GM12878 (cell line): Measurements from ENCODE around the gene ARHGEF10L. TPM values are rescaled to one million over a fixed set of nuclear protein-coding genes. Genes with fewer than 3 reads are reported as not detected.

Source experiments
- ATAC-seq: fragments of 200-7000 bp; cut with Tn5 transposase; 3 replicates; pipeline ENCODE4 v1.9.1; 2020; ENCODE audit warnings: mild to moderate bottlenecking, moderate library complexity
- BruUV-seq: library from RNA; stranded (reverse); fragments of 400-500 nt; replicated peaks from 2 replicates; lab custom pipeline; 2021; lab: Mats Ljungman, UMichigan
- CTCF ChIA-PET: fragments of 300-600 bp; sonication (Branson Sonifier 250); formaldehyde crosslinking; extraction: SDS; loops from one replicate; lab custom pipeline; 2021; ENCODE audit warnings: inconsistent platforms; lab: Yijun Ruan, JAX
- POLR2A ChIA-PET: fragments of 350-600 bp; formaldehyde crosslinking; extraction: SDS; loops from one replicate; lab custom pipeline; 2021; ENCODE audit warnings: inconsistent platforms; lab: Charles Lee
- RAD21 ChIA-PET: fragments of 300-600 bp; sonication (Branson Sonifier 250); formaldehyde crosslinking; loops from one replicate; lab custom pipeline; 2023; ENCODE audit warnings: antibody characterized with exemption; ENCODE audit not compliant: unreplicated experiment; lab: Charles Lee
- SMC1A ChIA-PET: fragments of 300-600 bp; sonication (Branson Sonifier 250); formaldehyde crosslinking; loops from one replicate; lab custom pipeline; 2023; ENCODE audit not compliant: unreplicated experiment, uncharacterized antibody; lab: Charles Lee
- DNase-seq: peaks from one replicate; pipeline ENCODE4 v3.0.0-alpha.2; 2011; ENCODE audit warnings: low read depth, low spot score
- FAIRE-seq: peaks from 3 replicates; lab custom pipeline; 2011; peaks lifted over from hg19 to GRCh38; lab: Jason Lieb, UNC
- H2AFZ ChIP-seq: 2 replicates; pipeline ENCODE4 v1.6.0; 2011; ENCODE audit warnings: low read depth, low read length, control low read depth; ENCODE audit not compliant: control insufficient read depth
- H3K27ac ChIP-seq: 2 replicates; pipeline ENCODE4 v1.5.1; 2011; ENCODE audit warnings: control low read depth; ENCODE audit not compliant: control insufficient read depth, insufficient read depth
- H3K27me3 ChIP-seq, 2 experiments: replicated peaks in 1 of 2; 2 replicates each; pipeline versions ENCODE4 v1.6.0 to v1.6.1; 2011; ENCODE audit warnings: low read length in 1 of 2; ENCODE audit not compliant: control insufficient read depth in 2 of 2, insufficient read depth in 2 of 2
- H3K36me3 ChIP-seq, 2 experiments: 2 replicates each; pipeline ENCODE4 v1.5.1; 2011; ENCODE audit warnings: low read length in 1 of 2; ENCODE audit not compliant: control insufficient read depth in 2 of 2, insufficient read depth in 2 of 2
- H3K4me1 ChIP-seq: 2 replicates; pipeline ENCODE4 v1.6.1; 2011; ENCODE audit warnings: mild to moderate bottlenecking, low read length, moderate library complexity, mixed read lengths; ENCODE audit not compliant: control insufficient read depth, insufficient read depth
- H3K4me2 ChIP-seq: 2 replicates; pipeline ENCODE4 v1.6.0; 2011; ENCODE audit warnings: control low read depth; ENCODE audit not compliant: control insufficient read depth, insufficient read depth
- H3K4me3 ChIP-seq: fragments of 200-600 bp; sonication (generic); 2 replicates; pipeline ENCODE4 v1.5.1; 2016
- H3K79me2 ChIP-seq: 2 replicates; pipeline ENCODE4 v1.6.0; 2011; ENCODE audit warnings: low read length; ENCODE audit not compliant: control insufficient read depth, insufficient read depth
- H3K9ac ChIP-seq: 2 replicates; pipeline ENCODE4 v1.8.0; 2011; ENCODE audit warnings: low read length, control low read depth, mixed read lengths; ENCODE audit not compliant: control insufficient read depth, insufficient read depth
- H3K9me3 ChIP-seq: replicated peaks from 3 replicates; pipeline ENCODE4 v1.5.1; 2011; ENCODE audit warnings: mild to moderate bottlenecking, low read length; ENCODE audit not compliant: control insufficient read depth, insufficient read depth
- H4K20me1 ChIP-seq: 2 replicates; pipeline ENCODE4 v1.6.0; 2011; ENCODE audit not compliant: control insufficient read depth, insufficient read depth
- NFIC ChIP-seq: IDR thresholded peaks from 2 replicates; pipeline ENCODE4 v1.6.1; 2012; ENCODE audit warnings: low read depth, mild to moderate bottlenecking, inconsistent platforms, low read length, moderate library complexity
- PML ChIP-seq: IDR thresholded peaks from 2 replicates; pipeline ENCODE4 v1.6.1; 2012; ENCODE audit warnings: low read length, inconsistent platforms
- RBBP5 ChIP-seq: fragments of 200-600 bp; sonication (generic); conservative IDR thresholded peaks from 2 replicates; pipeline ENCODE4 v1.6.1; 2016
- TAF1 ChIP-seq: IDR thresholded peaks from 2 replicates; pipeline ENCODE4 v1.6.1; 2011; ENCODE audit warnings: mild to moderate bottlenecking, low read depth, low read length, borderline replicate concordance
- USF2 ChIP-seq: IDR thresholded peaks from 2 replicates; pipeline ENCODE4 v1.6.1; 2011; ENCODE audit warnings: low read depth, low read length, improper control_type of control experiment, borderline replicate concordance
- ZNF274 ChIP-seq: IDR thresholded peaks from one replicate; pipeline ENCODE4 v1.8.0; 2011; ENCODE audit not compliant: insufficient read length, insufficient read depth
- WGBS: methylation state at CpG from one replicate; pipeline ENCODE4 v1.1.6; 2016; ENCODE audit warnings: low lambda C conversion rate; ENCODE audit not compliant: insufficient replicate concordance, insufficient coverage; ENCODE audit errors: missing lambda C conversion rate; 5-methylcytosine and 5-hydroxymethylcytosine counted together
- in situ Hi-C: fragments of 300-500 bp; cut with MboI; formaldehyde crosslinking; loops from 9 replicates; pipeline ENCODE4 v1.14.3; 2018; ENCODE audit warnings: mixed read lengths
- intact Hi-C: fragments of 100-400 bp; cut with micrococcal nuclease; formaldehyde crosslinking; loops from one replicate; pipeline ENCODE4 v1.14.2; 2022; ENCODE audit not compliant: unreplicated experiment
- polyA plus RNA-seq, 11 experiments: library from polyadenylated mRNA; depleted of rRNA in 4 of 11; unstranded in 6 of 11; stranded (reverse) in 5 of 11; fragments of >200 nt; fragmentation: Nextera tagmentation in 4 of 11; fragmentation: Illumina TruSeq in 1 of 11; extraction: Ambion mirVana in 4 of 11; extraction: Trizol in 1 of 11; gene quantifications; 1 replicate in 1 of 11; 2 replicates in 10 of 11; pipeline versions ENCODE4 v1.2.1 to v1.2.3, GENCODE V29; 2011 to 2016; ENCODE audit warnings: inconsistent platforms in 2 of 11, missing spikeins in 2 of 11, low read depth in 1 of 11
- total RNA-seq, 4 experiments: library from RNA; depleted of rRNA in 3 of 4; stranded (reverse); fragments of >200 nt in 3 of 4; fragmentation: Illumina TruSeq in 1 of 4; extraction: Trizol in 1 of 4; gene quantifications; 2 replicates each; pipeline versions ENCODE4 v1.2.1 to v1.2.3, GENCODE V29; 2013 to 2021
- TF ChIP-seq, protein P1 (sequence below): fragments of 150-350 bp; IDR thresholded peaks from 2 replicates; pipeline ENCODE4 v1.6.1; 2014; ENCODE audit warnings: mild to moderate bottlenecking, low read depth, low read length

Gene ARHGEF10L
- total and polyA plus RNA-seq, 10 of the 15 experiments (the other 5 are each of a cell fraction or from before 2014, with no cell fraction given): 0.05 to 0.94 (median 0.28) TPM; not detected in 2

- FAIRE-seq: no peak
- no peak for ATAC-seq
- Histone ChIP-seq H3K9me3 (no peaks in the 10 kb centered on the region), H2AFZ (no peak overlapping the region), H3K36me3 (no peaks in the 10 kb centered on the region), H3K4me2 (no peak overlapping the region), H3K27me3 (no peaks in the 10 kb centered on the region; a peak in 2 of 4 replicates), H3K4me3 (no peak overlapping the region), H4K20me1 (no peaks in the 10 kb centered on the region), H3K79me2 (no peaks in the 10 kb centered on the region), H3K27ac (no peak overlapping the region), H3K9ac (no peak overlapping the region), H3K4me1 (no peaks in the 10 kb centered on the region)
- intact Hi-C loops: no loop called here
- no peak for DNase-seq
- CTCF ChIA-PET: no interaction called here
- in situ Hi-C loops: no loop called here
- POLR2A ChIA-PET: no interaction called here
- no TSS peak for BruUV-seq
- RAD21 ChIA-PET: no interaction called here
- TF ChIP-seq NFIC: no peak
- TF ChIP-seq PML: no peak
- TF ChIP-seq, protein P1, sequence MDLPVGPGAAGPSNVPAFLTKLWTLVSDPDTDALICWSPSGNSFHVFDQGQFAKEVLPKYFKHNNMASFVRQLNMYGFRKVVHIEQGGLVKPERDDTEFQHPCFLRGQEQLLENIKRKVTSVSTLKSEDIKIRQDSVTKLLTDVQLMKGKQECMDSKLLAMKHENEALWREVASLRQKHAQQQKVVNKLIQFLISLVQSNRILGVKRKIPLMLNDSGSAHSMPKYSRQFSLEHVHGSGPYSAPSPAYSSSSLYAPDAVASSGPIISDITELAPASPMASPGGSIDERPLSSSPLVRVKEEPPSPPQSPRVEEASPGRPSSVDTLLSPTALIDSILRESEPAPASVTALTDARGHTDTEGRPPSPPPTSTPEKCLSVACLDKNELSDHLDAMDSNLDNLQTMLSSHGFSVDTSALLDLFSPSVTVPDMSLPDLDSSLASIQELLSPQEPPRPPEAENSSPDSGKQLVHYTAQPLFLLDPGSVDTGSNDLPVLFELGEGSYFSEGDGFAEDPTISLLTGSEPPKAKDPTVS: no peak
- TF ChIP-seq TAF1: no peak
- TF ChIP-seq ZNF274: no peak
- no peak for TF ChIP-seq USF2
- TF ChIP-seq RBBP5: no peak
- 15% methylated on average over 10 of the region's 10 CpGs for WGBS
- SMC1A ChIA-PET: no interaction called here
These were observed 166.9 kb downstream of the ARHGEF10L start for GRCh38 chr1:17706445-17706844.
